ENCODE data around the gene PCYT2.

The PCYT2 gene

DNA sequence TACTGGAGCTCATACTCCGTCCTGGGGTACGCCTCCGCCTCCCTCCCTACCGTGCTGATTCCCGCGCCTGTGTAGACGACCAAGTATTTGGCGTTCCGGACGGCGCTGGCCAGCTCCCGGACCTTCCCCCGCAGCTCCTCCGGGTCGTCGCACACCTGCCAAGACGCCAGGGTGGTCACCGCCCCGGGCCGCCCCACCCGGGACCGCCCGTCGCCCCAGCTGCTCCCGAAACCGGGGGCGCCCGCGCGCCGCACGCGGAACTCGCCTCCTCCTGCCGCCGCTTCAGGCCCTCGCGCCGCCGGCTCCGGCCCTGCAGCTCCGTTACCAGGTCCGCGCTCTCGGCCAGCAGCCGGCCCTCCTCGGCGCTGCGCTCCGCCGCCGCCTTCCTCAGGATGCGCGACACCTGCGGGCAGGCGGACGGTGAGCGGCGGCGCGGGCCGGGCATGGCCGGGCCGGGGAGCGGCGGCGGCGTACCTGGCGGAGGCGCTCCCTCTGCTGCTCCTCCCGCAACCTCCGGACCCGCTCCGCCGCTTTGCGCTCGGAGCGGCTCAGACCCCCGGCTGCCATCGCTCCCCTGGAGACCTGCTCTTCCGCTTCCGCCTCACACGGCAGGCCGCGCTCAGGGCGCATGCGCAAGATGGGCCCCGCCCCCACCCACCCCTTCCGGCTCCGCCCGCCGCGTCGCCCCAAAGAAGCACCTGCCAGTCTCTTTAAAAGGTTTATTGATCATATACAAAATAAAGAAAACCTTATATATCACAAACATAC is 6.5 kb upstream of the PCYT2 start, which contains the start of gene SIRT7:
Gene SIRT7, minus strand, starts transcription at position 612 of the 768 bp plus-strand sequence. Its CDS starts 45 bp downstream, at position 567.
- H3K9me3 Mint-ChIP-seq: no peaks in the 10 kb centered on the region
- no peaks in the 10 kb centered on the region for H3K27me3 Mint-ChIP-seq (ENCODE audit: low read depth)
- peak within 1 kb of the TSS; percentile 95 for H3K4me3 Mint-ChIP-seq
- peaks cover 32% of the 10 kb centered on the region for H3K4me1 Mint-ChIP-seq (ENCODE audit: low read depth)
- DNase-seq (ENCODE audit: low spot score): peak; percentile 75
- peak within 1 kb of the TSS; percentile 89 for H3K27ac Mint-ChIP-seq
- H3K36me3 Mint-ChIP-seq (ENCODE audit: low read depth): peaks cover 38% of the 10 kb centered on the region

DNA sequence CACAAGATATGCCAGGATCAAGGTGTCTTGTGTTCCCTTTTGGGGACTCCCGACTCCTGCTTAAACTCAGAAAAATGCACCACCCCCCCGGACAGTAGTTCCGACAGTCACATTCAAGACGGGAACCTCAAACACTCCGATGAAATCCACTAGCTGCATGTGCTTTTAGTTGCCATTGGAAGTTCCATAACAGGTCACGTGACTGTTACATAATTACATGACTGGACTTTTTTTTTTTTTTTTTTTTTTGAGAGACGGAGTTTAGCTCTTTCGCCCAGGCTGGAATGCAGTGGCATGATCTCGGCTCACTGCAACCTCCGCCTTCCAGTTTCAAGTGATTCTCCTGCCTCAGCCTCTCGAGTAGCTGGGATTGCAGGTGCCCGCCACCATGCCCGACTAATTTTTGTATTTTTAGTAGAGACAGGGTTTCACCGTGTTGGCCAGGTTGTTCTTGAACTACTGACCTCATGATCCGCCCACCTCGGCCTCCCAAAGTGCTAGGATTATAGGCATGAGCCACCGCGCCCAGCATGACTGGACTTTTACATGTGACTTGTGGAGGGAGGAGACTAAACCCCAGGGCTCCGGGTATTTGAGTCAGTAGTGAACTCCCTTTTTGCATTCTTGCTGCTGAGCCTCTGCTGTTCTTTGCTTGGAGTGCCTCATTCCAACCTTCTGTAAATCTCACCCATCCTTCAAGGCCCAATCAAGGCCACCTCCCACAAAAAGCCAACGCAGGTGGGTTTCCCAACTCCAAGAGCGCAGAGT is 5.2 kb upstream of the PCYT2 start:
- Mint-ChIP-seq H3K9me3 (no peaks in the 10 kb centered on the region), H3K36me3 (ENCODE audit: low read depth) (peaks cover 43% of the 10 kb centered on the region), H3K27ac (peak overlapping the region; percentile 74), H3K27me3 (ENCODE audit: low read depth) (no peaks in the 10 kb centered on the region), H3K4me3 (peak overlapping the region; percentile 95), H3K4me1 (ENCODE audit: low read depth) (peaks cover 32% of the 10 kb centered on the region)
- DNase-seq (ENCODE audit: low spot score): no peak

DNA sequence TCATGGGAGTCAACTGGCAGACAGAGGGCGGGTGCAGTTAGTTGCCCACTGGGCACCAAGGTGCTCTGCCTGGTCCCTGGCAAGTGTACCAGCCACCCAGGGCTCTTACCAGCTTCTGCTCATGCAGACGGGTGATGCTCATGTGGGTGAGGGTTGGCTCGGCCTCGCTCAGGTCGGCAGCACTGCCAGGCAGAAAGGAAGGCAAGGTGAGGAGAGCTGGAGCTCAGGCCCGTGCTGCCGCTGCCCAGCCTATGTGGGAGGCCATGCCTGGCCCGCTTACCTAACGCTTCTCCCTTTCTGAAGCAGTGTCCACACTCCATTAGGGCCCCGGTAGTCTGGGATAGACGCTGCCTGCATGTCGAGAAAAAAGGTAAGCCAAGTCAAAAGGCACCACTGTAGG is 4.1 kb upstream of the PCYT2 start:
- Mint-ChIP-seq H3K27ac (no peak overlapping the region), H3K4me1 (ENCODE audit: low read depth) (peaks cover 32% of the 10 kb centered on the region), H3K4me3 (no peak overlapping the region), H3K36me3 (ENCODE audit: low read depth) (peaks cover 40% of the 10 kb centered on the region), H3K9me3 (no peaks in the 10 kb centered on the region), H3K27me3 (ENCODE audit: low read depth) (no peaks in the 10 kb centered on the region)
- no peak for DNase-seq (ENCODE audit: low spot score)

DNA sequence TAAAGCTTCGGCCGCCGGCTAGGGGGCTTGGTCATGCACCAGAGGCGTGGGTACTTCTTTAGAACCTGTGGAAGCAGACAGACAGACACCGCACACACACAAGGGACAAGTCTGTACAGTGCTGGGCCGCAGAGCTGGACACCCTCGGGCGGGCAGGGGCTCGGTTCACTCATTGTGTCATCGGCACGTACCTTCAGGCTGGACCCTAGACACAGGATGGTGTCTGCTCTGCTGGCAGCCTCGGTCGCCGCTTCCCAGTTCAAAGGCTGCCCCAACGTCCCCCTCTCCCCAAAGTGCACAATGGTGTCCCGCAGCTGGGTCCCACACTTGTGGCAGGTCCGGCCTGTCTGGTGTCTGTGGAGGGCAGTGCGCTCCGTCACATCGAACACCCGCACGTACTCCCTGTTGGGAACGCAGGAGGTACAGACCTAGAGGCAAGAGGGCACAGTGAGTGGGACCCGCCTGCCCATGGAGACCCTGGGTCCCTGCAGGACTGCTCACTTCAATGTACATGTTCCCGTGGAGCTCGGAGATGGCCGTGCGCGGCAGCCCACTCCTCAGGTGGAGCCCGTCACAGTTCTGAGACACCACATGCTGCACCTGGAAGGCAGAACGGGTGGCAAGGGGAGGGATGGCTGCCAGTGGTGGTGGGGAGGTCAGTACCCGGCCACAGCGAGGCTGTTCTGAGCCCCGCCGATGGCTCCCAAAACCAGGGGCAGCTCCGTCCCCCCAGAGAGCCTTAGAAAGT is 3.1 kb upstream of the PCYT2 start:
- no peaks in the 10 kb centered on the region for H3K27me3 Mint-ChIP-seq (ENCODE audit: low read depth)
- no peak overlapping the region for H3K4me3 Mint-ChIP-seq
- no peak for DNase-seq (ENCODE audit: low spot score)
- H3K9me3 Mint-ChIP-seq: no peaks in the 10 kb centered on the region
- H3K36me3 Mint-ChIP-seq (ENCODE audit: low read depth): peaks cover 39% of the 10 kb centered on the region
- no peak overlapping the region for H3K27ac Mint-ChIP-seq
- H3K4me1 Mint-ChIP-seq (ENCODE audit: low read depth): peaks cover 33% of the 10 kb centered on the region

DNA sequence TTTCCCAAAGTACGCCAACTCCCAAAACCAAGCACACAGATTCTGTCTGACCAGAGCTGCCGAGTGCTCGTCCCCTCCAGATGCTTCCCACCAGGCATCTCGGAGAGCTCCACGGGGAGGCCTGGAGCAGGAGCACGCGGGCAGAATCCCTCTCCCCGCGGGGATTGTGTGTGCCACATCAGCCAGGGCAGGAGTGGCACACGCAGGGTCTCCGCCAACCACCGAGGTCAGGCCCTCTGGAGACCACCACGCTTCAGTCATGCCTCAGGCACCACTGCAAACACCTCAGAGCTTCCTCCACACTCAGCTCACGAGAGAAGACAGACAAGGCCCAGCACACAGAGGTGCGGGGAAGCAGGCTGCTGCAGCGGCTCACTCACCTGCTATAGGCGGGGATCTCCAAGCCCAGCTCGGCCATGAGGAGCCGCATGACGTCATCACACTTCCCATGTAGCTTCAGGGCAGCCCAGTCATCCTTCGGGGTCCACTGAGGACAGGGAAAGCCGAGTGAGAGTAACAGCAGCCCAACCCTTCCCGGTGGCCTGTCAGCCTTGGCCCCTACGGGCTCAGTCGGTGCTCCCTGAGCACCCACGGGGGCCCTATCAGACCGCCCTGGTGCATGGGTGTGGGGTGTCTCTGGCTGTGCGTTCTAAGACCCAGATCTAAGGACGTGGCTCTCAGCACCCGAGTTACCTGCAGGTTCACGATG is 2.3 kb upstream of the PCYT2 start:
- no peaks in the 10 kb centered on the region for H3K9me3 Mint-ChIP-seq
- no peaks in the 10 kb centered on the region for H3K27me3 Mint-ChIP-seq (ENCODE audit: low read depth)
- peaks cover 28% of the 10 kb centered on the region for H3K4me1 Mint-ChIP-seq (ENCODE audit: low read depth)
- H3K4me3 Mint-ChIP-seq: no peak overlapping the region
- no peak for DNase-seq (ENCODE audit: low spot score)
- peak overlapping the region; percentile 17 for H3K27ac Mint-ChIP-seq
- peaks cover 36% of the 10 kb centered on the region for H3K36me3 Mint-ChIP-seq (ENCODE audit: low read depth)

DNA sequence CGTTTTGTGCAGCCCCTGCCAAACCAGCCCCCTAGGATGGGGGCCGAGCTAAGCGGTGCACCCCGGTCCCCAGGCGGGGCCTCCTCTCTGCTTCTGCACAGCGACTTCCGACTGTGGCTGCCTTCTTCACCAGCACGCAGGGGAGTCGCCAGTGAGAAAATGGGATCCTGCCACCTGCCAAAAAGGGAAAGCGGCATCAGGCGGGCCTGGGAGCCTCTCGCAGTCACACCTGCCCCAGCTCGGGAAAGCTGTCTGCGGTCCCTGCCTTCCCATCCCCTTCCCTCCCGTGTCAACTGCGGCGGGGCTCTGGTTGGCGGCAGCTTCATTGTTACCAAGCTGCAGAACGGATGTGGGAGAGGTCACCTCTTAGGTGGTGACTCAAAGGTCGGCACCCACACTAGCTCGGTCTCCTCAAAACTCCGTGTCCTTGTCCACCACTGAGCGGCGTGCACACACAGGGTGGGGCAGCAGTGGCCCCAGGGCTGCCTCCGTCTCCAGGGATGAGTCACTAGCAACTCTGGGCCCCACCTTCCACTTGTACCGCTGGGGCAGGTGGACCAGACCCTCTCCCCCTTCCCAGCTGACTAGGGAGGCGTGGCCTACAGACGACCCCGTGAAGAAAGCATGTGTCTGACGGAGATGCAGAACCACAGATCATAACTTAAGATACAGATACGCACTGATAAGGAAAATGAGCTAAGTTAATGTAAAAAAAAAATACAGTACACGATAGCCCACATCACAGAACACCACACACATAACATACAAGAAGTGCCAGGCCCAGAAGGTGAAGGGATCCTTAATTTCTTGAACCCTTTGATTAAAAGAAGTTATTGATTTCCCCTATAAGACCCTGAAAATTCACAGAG is 1.5 kb upstream of the PCYT2 start:
- Mint-ChIP-seq H3K4me1 (ENCODE audit: low read depth) (peaks cover 24% of the 10 kb centered on the region), H3K9me3 (no peaks in the 10 kb centered on the region), H3K27ac (peak overlapping the region; percentile 17), H3K4me3 (peak overlapping the region; percentile 50), H3K27me3 (ENCODE audit: low read depth) (no peaks in the 10 kb centered on the region), H3K36me3 (ENCODE audit: low read depth) (peaks cover 36% of the 10 kb centered on the region)
- DNase-seq (ENCODE audit: low spot score): no peak

DNA sequence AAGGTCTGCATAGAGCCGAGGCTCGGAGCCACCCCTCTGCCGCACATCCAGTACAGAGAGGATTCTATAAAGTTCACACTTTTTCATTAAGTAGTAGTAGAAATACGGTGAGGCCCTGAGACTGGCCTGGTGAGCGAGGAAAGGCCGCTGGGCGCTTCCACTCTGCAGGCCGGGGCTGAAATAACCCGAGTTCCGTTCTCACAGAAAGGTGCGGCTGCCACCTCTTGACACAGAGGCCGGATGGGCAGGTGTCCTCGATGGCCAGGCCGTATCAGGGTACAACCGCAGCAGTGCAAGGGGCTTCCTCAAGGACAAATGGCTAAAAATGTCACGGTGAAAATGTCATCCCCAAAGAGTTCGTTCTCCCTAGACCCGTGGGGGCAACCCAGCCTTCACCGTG is 770 bp upstream of the PCYT2 start:
- peak overlapping the region; percentile 50 for H3K4me3 Mint-ChIP-seq
- no peaks in the 10 kb centered on the region for H3K27me3 Mint-ChIP-seq (ENCODE audit: low read depth)
- peaks cover 32% of the 10 kb centered on the region for H3K36me3 Mint-ChIP-seq (ENCODE audit: low read depth)
- no peaks in the 10 kb centered on the region for H3K9me3 Mint-ChIP-seq
- H3K4me1 Mint-ChIP-seq (ENCODE audit: low read depth): peaks cover 19% of the 10 kb centered on the region
- no peak overlapping the region for H3K27ac Mint-ChIP-seq
- DNase-seq (ENCODE audit: low spot score): no peak

DNA sequence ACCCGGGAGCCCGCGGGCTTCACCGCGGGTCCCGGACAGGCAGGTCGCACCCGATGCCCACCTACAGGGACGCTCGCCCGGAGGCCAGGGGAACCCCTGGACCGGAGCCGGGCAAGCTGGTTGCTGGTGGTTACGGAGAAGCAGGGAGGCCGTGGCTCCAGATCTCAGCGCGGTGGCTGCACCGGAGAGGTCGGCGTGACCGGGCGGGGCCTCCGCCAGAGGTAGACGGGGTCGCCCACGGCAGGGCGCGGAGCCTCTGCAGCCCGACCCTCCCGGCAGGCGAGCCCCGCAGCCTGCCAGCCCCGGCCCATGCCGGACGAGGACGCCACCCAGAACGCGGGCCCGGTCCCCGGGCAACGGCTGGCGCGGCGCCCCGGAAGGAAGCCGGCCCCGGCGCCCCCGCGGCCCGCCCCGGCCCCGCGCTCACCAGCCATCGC is 341 bp downstream of the PCYT2 start:
- DNase-seq (ENCODE audit: low spot score): no peak
- Mint-ChIP-seq H3K36me3 (ENCODE audit: low read depth) (peaks cover 34% of the 10 kb centered on the region), H3K9me3 (no peaks in the 10 kb centered on the region), H3K4me1 (ENCODE audit: low read depth) (peaks cover 13% of the 10 kb centered on the region), H3K27me3 (ENCODE audit: low read depth) (no peaks in the 10 kb centered on the region), H3K27ac (peak overlapping the region; percentile 75), H3K4me3 (peak overlapping the region; percentile 87)

DNA sequence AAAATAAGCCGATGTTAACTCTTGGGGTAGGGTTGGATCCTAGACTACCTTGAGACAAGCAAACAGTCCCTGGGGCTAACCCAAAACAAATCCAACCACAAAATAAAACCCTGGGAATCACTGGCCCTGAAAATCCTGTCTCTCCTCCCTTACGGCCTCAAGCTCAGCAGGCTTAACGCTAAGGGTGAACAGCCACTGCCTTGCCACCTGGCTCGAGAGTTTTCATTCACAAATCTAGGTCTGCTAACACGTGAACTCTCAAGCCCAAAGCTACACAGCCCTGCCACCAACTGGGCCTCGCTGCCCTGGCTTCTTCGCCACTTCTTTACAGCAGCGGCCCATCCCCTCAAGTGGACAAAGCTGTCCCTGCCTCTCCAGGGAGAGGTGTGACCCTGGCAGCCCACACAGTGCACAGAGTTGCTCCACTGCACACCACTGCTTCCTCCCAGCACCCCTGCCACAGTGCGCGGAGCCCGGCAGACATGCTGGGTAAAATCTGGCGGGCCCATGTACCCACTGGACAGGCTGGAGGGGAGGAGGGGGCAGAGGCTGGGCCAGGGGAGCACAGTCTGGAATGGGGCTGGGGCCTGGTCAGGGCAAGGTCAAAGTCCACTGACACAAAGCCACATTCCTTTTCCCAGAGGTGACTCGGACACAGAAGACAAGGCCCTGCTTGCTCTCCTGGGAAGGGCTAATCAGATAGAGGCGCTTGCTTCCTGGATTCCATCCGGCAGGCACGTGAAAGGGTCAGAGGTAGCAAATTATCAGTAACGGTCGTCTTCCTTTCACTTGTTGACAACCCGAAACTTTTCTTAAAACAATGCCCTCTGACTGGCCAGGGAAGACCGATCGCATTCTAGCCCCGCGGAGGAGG is 996 bp downstream of the PCYT2 start:
- peak overlapping the region; percentile 75 for H3K27ac Mint-ChIP-seq
- H3K4me3 Mint-ChIP-seq: peak overlapping the region; percentile 87
- no peak for DNase-seq (ENCODE audit: low spot score)
- no peaks in the 10 kb centered on the region for H3K27me3 Mint-ChIP-seq (ENCODE audit: low read depth)
- H3K36me3 Mint-ChIP-seq (ENCODE audit: low read depth): peaks cover 30% of the 10 kb centered on the region
- H3K9me3 Mint-ChIP-seq: no peaks in the 10 kb centered on the region
- peaks cover 13% of the 10 kb centered on the region for H3K4me1 Mint-ChIP-seq (ENCODE audit: low read depth)

DNA sequence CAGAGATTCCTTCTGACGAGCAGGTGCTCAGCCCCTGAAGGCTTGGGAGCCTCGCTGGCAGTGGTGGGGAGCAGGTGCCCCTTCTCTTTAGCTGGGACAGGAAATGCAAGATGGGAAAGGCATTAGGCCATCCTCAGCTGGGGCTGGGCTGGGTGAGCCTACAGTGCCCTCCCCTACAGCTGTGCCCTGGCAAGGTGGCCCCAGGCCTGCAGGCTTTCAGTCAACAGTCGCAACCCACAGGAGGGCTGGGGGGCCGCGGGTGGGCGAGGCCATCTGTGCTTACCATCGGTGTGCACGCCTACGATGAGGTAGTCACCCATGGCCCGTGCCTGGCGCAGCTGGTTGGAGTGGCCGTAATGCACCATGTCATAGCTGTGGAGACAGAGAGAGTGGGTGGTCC is 2.0 kb downstream of the PCYT2 start:
- no peaks in the 10 kb centered on the region for H3K9me3 Mint-ChIP-seq
- H3K36me3 Mint-ChIP-seq (ENCODE audit: low read depth): peaks cover 25% of the 10 kb centered on the region
- H3K4me1 Mint-ChIP-seq (ENCODE audit: low read depth): peaks cover 13% of the 10 kb centered on the region
- no peak overlapping the region for H3K27ac Mint-ChIP-seq
- DNase-seq (ENCODE audit: low spot score): no peak
- H3K4me3 Mint-ChIP-seq: peak overlapping the region; percentile 38
- H3K27me3 Mint-ChIP-seq (ENCODE audit: low read depth): no peaks in the 10 kb centered on the region

DNA sequence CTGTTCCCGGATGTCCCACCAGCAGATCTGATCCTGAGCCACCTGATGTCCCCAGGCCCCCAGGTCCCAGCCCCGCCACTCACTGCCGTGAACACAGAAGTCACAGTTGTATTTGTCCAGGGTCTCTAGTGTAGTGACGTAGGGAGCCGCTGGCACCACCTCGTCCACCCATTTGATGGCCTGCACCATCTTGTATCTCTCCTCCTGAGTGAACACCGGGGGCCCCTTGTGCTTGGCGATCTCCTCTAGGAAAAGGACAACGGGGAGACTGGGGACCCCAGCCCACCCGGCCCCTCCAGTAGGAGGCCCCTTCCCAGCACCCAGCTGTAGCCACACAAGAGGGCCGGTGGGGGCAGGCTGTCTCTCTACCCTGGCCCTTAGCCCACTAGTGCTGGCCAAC is 2.4 kb downstream of the PCYT2 start:
- Mint-ChIP-seq H3K36me3 (ENCODE audit: low read depth) (peaks cover 24% of the 10 kb centered on the region), H3K27ac (no peak overlapping the region)

More for the DNA sequence above, 2.4 kb downstream of the PCYT2 start:
- Mint-ChIP-seq H3K27me3 (ENCODE audit: low read depth) (no peaks in the 10 kb centered on the region), H3K9me3 (no peaks in the 10 kb centered on the region), H3K4me1 (ENCODE audit: low read depth) (peaks cover 13% of the 10 kb centered on the region), H3K4me3 (no peak overlapping the region)
- DNase-seq (ENCODE audit: low spot score): no peak

Data from T-helper 2 cell treated with Interferon-gamma antibody and Interleukin-4, amounts not matched to agents 5 μg/mL and 100 μg/mL, for 36 hours (primary cell).